GM19239 (cell line): ENCODE data around the gene POM121C.
A peak's percentile ranks its signal among the peaks of the same experiment; 100 is the strongest.
"Not testable (repeated sequence)": the region's sequence is repeated elsewhere in the genome, so short reads cannot be mapped to it uniquely, and the experiment has no call there.

Experiments
- DNase-seq: peaks from one replicate; pipeline ENCODE4 v3.0.0; 2011; ENCODE audit warnings: low spot score; ENCODE audit not compliant: insufficient read length
- FAIRE-seq: peaks from 2 replicates; lab custom pipeline; 2011; peaks lifted over from hg19 to GRCh38; lab: Jason Lieb, UNC

Gene POM121C

DNA sequence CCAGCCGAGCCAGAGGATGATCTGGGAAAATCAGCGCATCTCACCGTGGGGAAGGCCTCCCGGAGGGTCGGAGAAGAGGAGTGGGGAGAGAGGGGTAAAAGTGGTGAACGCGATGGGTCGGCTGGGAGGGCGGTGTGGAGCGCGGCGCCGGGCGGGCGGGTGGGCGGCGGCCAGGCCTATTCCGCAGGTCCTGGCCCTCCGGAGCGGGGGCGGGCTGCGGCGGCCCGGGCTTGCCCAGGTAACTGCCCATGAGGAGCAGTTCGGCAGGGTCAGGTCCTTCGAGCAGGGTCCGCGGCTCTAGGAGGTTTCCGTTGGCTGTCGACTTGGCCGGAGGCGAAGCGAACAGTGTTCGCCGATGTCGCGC lies 44.0 kb downstream of the POM121C start:
- DNase-seq, FAIRE-seq: not testable (repeated sequence)

DNA sequence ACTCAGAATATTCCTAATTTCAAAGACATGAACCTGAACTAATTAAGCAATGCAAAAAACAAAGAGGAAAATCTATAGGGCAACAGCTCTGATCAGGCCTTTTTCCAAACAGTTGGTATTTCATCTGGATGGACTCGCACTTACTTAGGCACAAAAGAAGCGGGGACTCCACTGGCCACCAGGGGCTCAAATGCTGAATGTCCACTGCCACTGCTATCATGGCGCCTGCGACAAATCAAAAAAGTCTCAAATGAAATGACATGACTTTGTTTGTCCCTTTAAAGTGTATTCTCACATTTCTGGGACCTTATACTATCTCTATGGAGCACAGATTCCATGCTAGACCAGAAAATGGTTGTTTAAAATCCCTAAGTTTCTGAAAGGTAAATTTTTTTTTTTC lies 47.1 kb downstream of the POM121C start:
- not testable (repeated sequence) for DNase-seq, FAIRE-seq

DNA sequence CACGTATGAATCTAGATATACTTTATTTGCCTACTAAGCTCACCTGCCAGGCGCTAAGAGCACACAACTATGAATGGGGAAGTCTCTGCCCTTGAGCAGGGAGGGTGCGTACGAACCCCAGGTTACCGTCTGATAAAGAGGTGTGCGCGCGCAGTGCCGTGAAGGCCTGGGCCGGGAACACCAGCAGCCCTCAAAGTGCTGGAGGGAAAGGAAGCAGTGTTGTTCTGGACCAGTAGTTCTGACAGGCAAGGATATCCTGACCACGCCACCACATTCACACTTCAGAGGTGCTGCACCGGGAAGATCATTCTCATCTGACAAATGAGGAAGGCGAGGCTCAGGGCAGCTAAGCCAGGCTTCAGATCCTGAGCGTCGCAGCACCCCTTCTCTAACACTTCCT lies 62.6 kb downstream of the POM121C start:
- DNase-seq, FAIRE-seq: not testable (repeated sequence)

DNA sequence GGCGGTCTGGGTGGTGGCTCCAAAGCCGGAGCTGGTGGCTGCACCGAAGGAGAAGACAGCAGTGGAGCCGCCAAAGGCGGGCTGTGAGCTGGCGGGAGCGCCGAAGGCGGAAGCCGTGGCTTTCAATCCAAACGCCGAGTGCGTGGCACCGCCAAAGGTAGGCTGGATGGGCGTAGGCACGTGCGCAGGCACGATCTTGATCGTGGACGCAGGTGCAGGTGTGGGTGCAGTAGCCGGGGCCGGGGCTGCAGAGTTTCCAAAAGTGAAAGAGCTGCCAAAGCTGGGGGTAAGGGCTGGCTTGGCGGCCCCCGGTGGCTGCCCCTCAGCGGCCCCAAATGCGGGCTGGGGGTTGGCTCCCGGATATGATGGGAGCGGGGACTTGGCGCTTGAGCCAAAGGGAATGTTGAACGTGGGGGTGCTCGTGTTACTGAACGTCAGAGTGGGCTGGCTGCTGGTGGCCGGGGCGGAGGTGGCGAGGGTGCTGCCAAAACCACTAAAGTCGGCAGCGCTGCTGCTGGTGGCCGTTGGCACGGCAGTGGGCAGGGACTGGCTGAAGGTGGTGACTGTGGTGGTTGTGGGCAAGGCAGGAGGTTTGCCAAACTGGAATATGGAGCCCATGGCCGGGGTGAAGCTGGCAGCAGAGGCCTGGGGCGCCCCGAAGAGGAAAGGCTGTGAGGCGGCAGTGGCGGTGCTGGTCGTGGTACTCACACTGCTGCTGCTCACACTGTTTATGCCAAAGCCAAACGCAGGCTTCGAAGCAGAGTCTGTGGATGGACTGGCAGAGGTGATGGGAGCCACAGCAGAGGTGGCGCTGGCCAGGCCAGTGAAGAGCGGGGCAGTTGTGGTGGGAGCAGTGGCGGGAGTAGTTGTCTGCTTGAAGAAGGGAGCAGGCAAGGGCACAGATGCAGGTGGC lies 64.0 kb downstream of the POM121C start:
- FAIRE-seq, DNase-seq: not testable (repeated sequence)

DNA sequence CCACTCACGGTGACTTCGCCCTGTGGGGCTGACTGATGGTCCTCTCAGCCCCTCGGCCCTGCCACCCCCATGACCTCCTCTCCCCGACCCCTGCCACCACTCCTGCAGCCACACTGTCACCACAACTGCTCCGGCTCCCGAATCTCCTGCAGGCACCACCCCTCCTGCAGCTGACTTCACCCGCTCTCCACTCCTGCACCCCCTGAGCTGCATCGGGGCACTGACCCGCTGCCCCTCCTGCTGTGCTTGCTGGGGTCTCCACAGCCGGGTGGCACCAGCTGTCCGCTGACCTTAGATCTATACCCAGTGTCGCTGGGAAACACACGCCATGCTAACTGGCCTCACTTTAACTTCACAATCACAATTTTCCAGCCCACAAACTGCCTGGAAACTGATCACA lies 65.9 kb downstream of the POM121C start:
- DNase-seq = not testable (repeated sequence)

DNA sequence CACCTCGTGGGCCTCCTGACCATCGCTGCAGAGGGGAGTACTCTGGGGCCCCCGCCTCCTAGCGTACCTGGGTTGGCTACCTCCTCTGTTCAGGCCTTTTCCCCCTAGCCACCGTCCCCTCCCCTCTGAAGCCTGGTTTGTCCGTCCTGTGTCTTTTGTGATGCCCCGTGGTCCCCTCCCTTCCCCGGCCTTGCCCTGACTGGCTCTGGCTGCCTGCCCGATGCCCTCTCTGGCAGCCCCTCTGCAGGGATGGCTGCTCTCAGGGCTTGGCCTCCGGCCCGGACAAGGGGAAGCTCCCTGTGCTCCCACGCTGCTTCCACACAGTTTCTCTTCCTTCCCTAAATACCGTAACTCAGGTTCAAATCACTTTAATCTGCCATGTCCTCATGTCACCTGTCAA lies 66.4 kb downstream of the POM121C start:
- not testable (repeated sequence) for FAIRE-seq

More for the DNA sequence above, 65.9 kb downstream of the POM121C start:
- not testable (repeated sequence) for FAIRE-seq

DNA sequence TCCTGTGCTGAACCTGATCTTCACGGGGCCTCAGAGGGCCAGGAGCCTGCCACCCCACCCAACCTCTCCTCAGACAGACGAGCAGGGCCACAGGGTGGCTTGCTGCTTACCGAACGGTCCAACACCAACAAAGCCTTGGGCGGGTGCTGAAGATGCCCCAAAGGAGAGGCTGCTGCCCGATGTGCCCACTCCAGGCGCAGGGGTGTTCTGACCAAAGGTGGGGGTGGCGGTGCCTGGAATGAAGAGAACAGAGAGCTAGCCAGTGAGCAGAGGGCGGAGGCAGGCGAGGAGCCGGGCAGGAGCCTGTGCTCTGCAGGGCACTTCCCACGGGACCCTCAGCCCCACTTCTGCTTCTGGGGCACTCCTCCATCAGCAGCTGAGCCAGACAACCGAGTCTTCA lies 66.9 kb downstream of the POM121C start:
- DNase-seq, FAIRE-seq: not testable (repeated sequence)

More for the DNA sequence above, 66.4 kb downstream of the POM121C start:
- not testable (repeated sequence) for DNase-seq

DNA sequence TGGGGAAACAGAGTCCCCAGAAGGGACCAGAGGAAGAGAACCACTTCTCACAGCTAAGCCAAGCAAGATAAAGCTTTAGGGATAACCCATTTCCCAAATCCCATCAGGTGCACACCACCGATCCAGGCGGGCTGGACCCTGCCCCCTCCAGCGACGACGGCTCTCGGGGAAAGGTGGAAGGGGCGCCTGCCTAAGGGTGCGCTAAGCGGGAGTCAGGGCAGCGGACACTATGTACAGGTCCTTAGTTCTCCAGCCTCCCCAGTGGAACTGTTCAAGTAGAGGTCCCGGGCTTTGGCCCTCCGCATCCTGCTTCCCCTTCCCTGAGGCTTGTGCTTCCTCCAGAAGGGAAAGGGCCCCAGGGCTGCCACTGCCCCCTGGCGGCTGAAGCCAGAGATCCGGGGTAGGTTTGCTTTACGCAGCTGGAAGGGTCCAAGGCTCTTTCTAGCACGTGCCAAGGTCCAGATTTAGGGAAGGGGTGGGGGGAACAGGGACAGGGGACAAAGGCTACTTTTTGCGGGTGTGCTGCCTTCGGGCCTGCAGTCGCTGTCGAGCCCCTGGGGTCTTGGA lies 67.7 kb downstream of the POM121C start:
- DNase-seq, FAIRE-seq: not testable (repeated sequence)

DNA sequence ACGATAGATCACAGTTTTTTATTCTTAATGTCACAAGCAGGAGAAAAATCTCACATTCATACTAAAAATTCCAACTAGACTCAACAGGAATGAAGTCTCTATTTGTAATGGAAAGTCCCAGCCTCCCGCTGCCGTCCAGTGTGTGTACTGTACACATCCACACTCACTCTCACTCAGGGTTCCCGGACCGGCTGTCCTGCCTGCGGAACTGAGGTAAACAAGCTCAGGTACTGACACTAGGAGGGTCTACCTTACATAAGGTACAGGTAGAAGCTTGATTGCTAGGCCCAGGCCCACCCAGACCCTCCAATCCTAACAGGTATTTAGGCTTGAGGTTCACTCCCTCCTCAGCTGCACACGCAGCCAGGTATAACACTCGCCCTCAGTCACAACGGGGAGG lies 69.3 kb downstream of the POM121C start:
- not testable (repeated sequence) for FAIRE-seq, DNase-seq

DNA sequence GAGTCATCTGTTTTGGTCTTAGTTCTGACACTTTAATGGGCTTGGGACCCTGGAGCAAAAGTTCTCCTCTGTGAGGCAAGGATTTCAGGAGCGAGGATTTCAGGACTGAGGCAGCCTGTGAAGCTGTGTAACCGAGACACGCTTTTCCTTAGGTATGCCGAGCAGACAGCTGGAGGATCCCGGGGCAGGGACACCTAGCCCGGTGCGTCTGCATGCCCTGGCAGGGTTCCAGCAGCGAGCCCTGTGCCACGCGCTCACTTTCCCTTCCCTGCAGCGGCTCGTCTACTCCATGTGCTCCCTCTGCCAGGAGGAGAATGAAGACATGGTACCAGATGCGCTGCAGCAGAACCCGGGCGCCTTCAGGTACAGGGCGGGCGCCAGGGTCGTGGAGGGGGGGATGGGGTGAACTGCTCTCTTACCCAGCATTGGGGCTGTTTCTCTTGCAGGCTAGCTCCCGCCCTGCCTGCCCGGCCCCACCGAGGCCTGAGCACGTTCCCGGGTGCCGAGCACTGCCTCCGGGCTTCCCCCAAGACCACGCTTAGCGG lies 70.2 kb downstream of the POM121C start:
- not testable (repeated sequence) for FAIRE-seq, DNase-seq

DNA sequence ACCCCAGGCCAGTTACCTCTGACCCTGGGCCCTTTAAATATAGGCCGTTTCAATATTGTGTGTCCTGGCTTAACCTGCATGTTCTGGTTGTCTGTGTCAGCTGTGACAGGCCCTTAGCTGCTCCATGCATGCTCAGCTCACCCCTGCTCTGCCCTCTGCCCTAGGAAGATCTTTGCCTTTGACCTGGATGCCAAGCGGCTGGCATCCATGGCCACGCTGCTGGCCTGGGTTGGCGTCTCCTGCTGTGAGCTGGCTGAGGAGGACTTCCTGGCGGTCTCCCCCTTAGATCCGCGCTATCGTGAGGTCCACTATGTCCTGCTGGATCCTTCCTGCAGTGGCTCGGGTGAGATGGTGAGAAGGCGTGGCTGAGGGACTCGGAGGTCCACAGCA lies 70.7 kb downstream of the POM121C start:
- FAIRE-seq, DNase-seq: not testable (repeated sequence)

DNA sequence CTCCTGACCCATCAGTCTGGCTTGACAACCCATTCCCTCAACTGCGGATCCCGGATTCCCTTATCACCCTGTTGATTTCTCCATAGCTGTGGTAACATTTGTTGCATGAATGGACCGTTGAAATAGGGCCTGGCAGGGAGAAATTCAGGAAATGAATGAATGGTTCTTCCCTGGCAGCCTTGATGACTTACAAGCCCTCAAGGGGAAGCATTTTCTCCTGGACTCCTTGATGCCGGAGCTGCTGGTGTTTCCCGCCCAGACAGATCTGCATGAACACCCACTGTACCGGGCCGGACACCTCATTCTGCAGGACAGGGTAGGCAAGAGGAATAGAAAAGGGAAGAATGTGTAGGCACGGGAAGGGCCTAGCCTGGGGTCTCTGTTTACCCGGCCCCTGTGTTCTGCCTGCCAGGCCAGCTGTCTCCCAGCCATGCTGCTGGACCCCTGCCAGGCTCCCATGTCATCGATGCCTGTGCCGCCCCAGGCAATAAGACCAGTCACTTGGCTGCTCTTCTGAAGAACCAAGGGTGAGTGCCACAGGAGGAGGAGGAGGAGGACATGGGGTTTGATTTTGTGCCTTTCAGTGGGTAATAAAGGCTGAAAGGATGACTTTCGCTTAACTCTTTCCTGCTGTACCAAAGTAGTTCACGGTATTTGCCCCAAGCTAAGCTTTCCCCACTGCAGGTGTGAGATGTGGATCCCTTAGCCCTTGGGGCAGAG lies 71.2 kb downstream of the POM121C start:
- not testable (repeated sequence) for DNase-seq, FAIRE-seq

DNA sequence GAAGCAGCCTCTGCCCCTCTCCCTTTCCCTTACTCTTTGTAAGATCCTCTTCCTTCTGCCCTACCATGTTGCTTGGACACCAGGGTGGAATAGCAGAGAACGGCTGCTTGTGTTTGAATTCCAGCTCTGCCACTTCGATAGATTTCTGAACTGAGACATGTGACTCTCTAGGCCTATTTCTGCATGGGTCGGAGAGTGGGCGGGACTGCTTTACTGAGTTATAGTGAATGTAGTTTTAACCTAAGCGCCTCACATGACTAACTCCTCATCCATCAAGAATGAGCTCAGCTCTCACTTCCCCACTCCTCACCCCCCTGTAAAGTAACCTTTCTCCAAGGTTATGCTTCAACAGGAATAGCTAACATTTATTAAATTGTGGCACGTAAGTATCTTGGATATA lies 71.9 kb downstream of the POM121C start:
- not testable (repeated sequence) for DNase-seq, FAIRE-seq

DNA sequence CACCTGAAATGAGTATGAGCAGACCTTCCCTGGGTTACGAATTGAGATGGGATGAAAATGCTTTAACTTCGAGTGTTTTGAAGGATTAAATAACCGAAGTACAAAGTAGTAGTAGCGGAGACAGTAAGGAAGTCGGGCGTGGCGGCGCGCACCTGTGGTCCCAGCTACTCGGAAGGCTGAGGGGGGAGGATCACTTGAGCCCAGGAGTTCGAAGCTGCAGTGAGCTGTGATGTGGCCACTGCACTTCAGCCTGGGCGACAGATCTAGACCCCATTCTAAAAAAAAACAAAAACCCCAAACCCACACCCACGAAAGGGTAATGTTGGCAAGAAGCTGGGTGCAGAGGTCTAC lies 75.3 kb downstream of the POM121C start:
- FAIRE-seq, DNase-seq: not testable (repeated sequence)

DNA sequence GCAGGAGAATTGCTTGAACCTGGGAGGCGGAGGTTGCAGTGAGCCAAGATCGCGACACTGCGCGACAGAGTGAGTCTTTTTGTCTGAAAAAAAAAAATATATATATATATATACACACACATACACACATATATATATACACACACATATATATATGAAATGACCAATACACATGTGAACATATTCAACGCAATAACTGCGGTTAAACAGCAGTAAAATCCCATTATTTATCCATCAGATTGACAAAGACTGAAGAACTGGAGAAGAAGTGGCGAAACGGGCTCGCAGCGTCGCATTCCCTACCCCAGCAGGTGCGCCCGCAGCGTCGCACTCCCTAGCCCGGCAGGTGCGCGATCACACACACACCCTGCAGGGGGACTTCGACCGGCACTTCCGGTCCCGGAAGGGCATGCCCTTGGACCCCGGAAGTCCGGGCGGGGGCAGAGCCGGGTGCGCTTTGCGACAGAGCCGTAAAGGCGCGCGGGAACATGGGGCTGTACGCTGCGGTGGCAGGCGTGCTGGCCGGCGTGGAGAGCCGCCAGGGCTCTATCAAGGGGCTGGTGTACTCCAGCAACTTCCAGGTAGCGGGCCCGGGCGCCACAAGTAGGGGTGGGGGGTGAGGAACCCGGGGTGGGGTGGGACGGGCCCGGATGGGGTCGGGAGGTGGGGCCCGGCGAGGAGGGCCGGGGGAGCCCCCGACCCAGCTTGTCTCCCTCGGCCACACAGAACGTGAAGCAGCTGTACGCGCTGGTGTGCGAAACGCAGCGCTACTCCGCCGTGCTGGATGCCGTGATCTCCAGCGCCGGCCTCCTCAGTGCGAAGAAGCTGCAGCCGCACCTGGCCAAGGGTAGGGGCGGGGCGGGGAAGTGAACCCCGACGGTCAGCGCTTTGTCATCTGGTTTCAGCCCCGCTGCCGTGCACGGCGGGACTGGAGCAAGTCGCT lies 75.9 kb downstream of the POM121C start:
- FAIRE-seq = peak; percentile 90
- DNase-seq = not testable (repeated sequence)

DNA sequence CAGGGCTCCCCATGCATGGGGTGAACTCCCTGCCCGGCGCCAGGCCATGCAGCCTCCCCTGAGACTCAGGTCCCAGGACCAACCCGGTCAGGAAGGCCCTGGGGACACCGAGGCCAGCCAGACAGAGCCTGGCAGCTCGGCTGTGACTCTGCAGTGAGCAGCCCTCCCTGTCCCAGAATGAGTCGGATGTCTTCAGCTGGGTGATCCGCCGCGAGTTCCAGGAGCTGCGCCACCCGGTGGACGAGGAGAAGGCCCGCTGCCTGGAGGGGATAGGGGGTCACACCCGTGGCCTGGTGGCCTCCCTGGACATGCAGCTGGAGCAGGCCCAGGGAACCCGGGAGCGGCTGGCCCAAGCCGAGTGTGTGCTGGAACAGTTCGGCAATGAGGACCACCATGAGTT lies 81.4 kb downstream of the POM121C start:
- DNase-seq, FAIRE-seq: not testable (repeated sequence)

DNA sequence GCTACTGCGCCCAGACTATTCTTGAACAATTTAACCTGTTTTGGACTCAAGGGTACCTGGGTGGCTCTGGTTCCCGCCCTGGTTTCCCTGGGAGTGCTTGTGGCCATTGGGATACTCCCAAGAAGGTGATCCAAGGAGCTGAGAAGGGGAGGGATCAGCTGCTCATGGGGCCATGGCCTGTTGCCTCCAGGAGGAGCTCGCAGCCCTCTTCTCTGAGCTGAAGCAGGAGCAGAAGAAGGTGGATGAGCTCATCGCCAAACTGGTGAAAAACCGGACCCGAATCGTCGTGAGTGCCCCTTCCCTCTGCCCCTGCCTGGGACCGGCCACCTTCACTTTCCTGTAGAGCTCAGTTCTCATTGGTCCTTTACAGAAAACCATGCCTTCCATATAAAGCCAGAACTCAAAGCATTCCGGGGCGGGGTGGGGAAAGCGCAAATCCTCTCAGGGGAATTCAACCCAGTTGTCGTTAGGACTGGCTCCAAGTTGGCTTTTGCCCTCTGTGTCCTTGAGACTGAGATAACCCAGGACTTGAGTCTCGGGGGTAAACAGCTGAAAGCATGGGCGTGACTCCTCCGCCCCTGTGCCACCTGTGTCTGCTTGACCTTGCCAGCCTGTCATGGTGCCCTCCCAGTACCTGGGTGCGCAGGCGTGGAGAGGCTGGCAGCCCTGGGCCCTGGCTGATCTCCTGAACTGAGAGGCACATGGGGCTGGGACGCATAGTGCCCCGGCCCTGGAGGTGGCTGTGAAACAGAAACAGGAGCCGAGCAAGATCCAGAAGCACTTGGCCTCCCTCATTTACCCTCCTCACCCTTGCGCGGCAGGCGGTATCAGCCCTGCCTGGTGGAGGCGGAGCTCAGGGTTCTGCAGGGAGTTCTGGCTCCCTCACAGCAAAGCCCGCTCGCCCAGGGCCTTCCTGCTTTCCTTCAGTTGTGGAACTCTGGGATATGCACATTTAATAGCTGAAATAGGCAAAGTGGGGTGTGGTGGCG lies 82.3 kb downstream of the POM121C start:
- FAIRE-seq, DNase-seq: not testable (repeated sequence)

DNA sequence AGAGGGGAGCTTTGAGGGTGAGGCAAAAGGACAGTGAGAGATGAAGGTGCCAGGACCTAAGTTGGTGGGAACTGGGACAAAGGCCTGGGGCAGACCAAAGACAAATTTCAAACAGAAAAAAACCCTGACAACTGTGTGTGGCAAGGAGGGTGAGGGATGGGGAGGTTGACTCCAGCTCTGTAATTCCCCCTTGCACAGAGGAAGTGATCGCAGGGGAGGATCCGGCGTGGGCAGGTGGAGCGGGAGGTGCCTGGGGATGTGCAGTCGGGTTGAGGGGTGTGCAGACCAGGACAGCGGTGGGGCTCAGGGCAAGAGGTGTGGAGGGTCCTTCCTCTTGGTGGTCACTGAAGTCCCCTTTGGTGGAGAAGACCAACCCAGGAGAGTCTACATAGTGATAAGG lies 85.5 kb downstream of the POM121C start:
- FAIRE-seq, DNase-seq: not testable (repeated sequence)
